Gastrocnemius medialis (tissue), 4 donors: Measurements from ENCODE around the gene PDCD2L. TPM values are rescaled to one million over a fixed set of nuclear protein-coding genes. Genes with fewer than 3 reads are reported as not detected.
"Not testable (repeated sequence)": the region's sequence is repeated elsewhere in the genome, so short reads cannot be mapped to it uniquely, and the experiment has no call there.

ENCODE experiments used
- ATAC-seq, 2 donors: fragments of 150-250 bp; one replicate each; pipeline ENCODE4 v1.9.1; 2016
- DNase-seq, 2 donors: peaks; one replicate each; pipeline ENCODE4 v3.0.0-alpha.2; 2019
- H3K27ac ChIP-seq, 4 donors: fragments of 200-600 bp; sonication (generic); 1 replicate in 1 of 4; 2 replicates in 3 of 4; pipeline ENCODE4 v1.5.1; 2016 to 2018; ENCODE audit warnings: mild to moderate bottlenecking in 2 of 4, moderate library complexity in 1 of 4
- H3K27me3 ChIP-seq, 3 donors: fragments of 200-600 bp; sonication (generic) in 2 of 3; 1 replicate in 1 of 3; 2 replicates in 2 of 3; pipeline versions ENCODE4 v1.5.1 to v1.6.0; 2016 to 2019; ENCODE audit warnings: mild to moderate bottlenecking in 1 of 3, moderate library complexity in 1 of 3
- H3K36me3 ChIP-seq, 2 donors: fragments of 200-600 bp; sonication (generic) in 1 of 2; one replicate each; pipeline ENCODE4 v1.5.1; 2017 to 2018
- H3K4me1 ChIP-seq, 2 donors: fragments of 200-600 bp; sonication (generic) in 1 of 2; one replicate each; pipeline ENCODE4 v1.5.1; 2016 to 2017; ENCODE audit warnings: mild to moderate bottlenecking in 2 of 2
- H3K4me3 ChIP-seq, 4 donors: fragments of 200-600 bp; sonication (generic) in 3 of 4; 1 replicate in 1 of 4; 2 replicates in 3 of 4; pipeline ENCODE4 v1.5.1; 2016 to 2019; ENCODE audit warnings: mild to moderate bottlenecking in 2 of 4
- H3K9me3 ChIP-seq, 3 donors: fragments of 200-600 bp; sonication (generic) in 2 of 3; 1 replicate in 1 of 3; 2 replicates in 2 of 3; pipeline ENCODE4 v1.5.1; 2016 to 2019
- CTCF ChIP-seq, 5 experiments: fragments of 450-650 bp in 3 of 5; fragments of 200-600 bp in 2 of 5; sonication (generic) in 2 of 5; IDR thresholded peaks in 4 of 5; conservative IDR thresholded peaks in 1 of 5; 1 replicate in 4 of 5; 2 replicates in 1 of 5; pipeline ENCODE4 v1.5.1; 2016 to 2019; ENCODE audit warnings: antibody characterized with exemption in 5 of 5, mild to moderate bottlenecking in 3 of 5, moderate library complexity in 3 of 5
- POLR2A ChIP-seq, 2 donors: fragments of 450-650 bp; IDR thresholded peaks; one replicate each; pipeline ENCODE4 v1.6.1; 2017; ENCODE audit warnings: antibody characterized with exemption in 2 of 2, mild to moderate bottlenecking in 2 of 2, moderate library complexity in 2 of 2
- in situ Hi-C, 4 donors: fragments of 200-750 bp; cut with MboI; loops; one replicate each; pipeline versions ENCODE4 v1.15.0 to v1.8.0; 2017; ENCODE audit warnings: low sequenced_read_pairs in 4 of 4
- intact Hi-C: fragments of 100-400 bp; cut with DNase I; formaldehyde crosslinking; loops from one replicate; pipeline ENCODE4 v1.15.1; 2023; ENCODE audit warnings: low total_unique reads
- total RNA-seq, 4 donors: library from RNA; depleted of rRNA; stranded (reverse); fragments of >200 nt; gene quantifications; one replicate each; pipeline versions ENCODE4 v1.1.0 to v1.2.3, GENCODE V29; 2016

PDCD2L gene
- total RNA-seq, 4 donors from 2014 or later, result 18.1 to 49.8 (median 25.1) TPM

- in situ Hi-C loops, result no loop called here
- Histone ChIP-seq H3K9me3 (no peaks in the 10 kb centered on the region), H3K36me3 (peaks cover 0 to 70% of the 10 kb centered on the region in 2 donors), H3K27ac (peak overlapping the region in 2 of 4 donors; percentile 14 to 32), H3K4me3 (no peak overlapping the region), H3K4me1 (peaks cover 23% of the 10 kb centered on the region in 2 donors), H3K27me3 (no peaks in the 10 kb centered on the region)
- intact Hi-C loops, result no loop called here
- ATAC-seq, result no peak
- DNase-seq, result no peak
- TF ChIP-seq CTCF (IDR thresholded peaks at IDR 0.05 in 4 of 5, conservative IDR thresholded peaks at IDR 0.05 in 1 of 5), result no peak
- no peak for TF ChIP-seq POLR2A (IDR thresholded peaks at IDR 0.05)
These were observed 50.5 kb downstream of the PDCD2L start for GRCh38 chr19:34454685-34455084.

GRCh38 chr19:34455783-34456480, 51.7 kb downstream of the PDCD2L start:
- H3K27ac ChIP-seq, result peak overlapping the region; percentile 80 to 92 (median 87)

GRCh38 chr19:34457446-34457845, 53.2 kb downstream of the PDCD2L start:
- no peak for DNase-seq
- no peak for TF ChIP-seq CTCF (IDR thresholded peaks at IDR 0.05 in 4 of 5, conservative IDR thresholded peaks at IDR 0.05 in 1 of 5)
- no peak for TF ChIP-seq POLR2A (IDR thresholded peaks at IDR 0.05)
- intact Hi-C loops, result no loop called here
- Histone ChIP-seq H3K4me3 (no peak overlapping the region), H3K27me3 (no peaks in the 10 kb centered on the region), H3K4me1 (peaks cover 49% of the 10 kb centered on the region in 2 donors), H3K27ac (peak overlapping the region; percentile 80 to 92 (median 87)), H3K36me3 (peaks cover 0 to 63% of the 10 kb centered on the region in 2 donors), H3K9me3 (no peaks in the 10 kb centered on the region)
- in situ Hi-C loops, result no loop called here
- ATAC-seq, result no peak

More at GRCh38 chr19:34455783-34456480, 51.7 kb downstream of the PDCD2L start:
- peaks cover 0 to 71% of the 10 kb centered on the region in 2 donors for H3K36me3 ChIP-seq
- H3K27me3 ChIP-seq, H3K4me3 ChIP-seq, H3K9me3 ChIP-seq, DNase-seq, intact Hi-C loops, in situ Hi-C loops, ATAC-seq: not testable (repeated sequence)
- peaks cover 35 to 36% of the 10 kb centered on the region in 2 donors for H3K4me1 ChIP-seq

GRCh38 chr19:34458677-34459076, 54.5 kb downstream of the PDCD2L start:
- no peaks in the 10 kb centered on the region for H3K27me3 ChIP-seq
- in situ Hi-C loops (no loop called here), intact Hi-C loops (no loop called here)
- peaks cover 0 to 61% of the 10 kb centered on the region in 2 donors for H3K36me3 ChIP-seq
- no peak for TF ChIP-seq POLR2A (IDR thresholded peaks at IDR 0.05)
- no peak for TF ChIP-seq CTCF (IDR thresholded peaks at IDR 0.05 in 4 of 5, conservative IDR thresholded peaks at IDR 0.05 in 1 of 5)
- H3K4me1 ChIP-seq, result peaks cover 51 to 56% of the 10 kb centered on the region in 2 donors
- no peaks in the 10 kb centered on the region for H3K9me3 ChIP-seq
- no peak overlapping the region for H3K4me3 ChIP-seq
- peak in 1 of 2 donors; percentile 37 for DNase-seq
- H3K27ac ChIP-seq, result peak overlapping the region; percentile 86 to 92 (median 89)
- ATAC-seq, result peak; percentile 32 to 33

- Histone ChIP-seq H3K27me3 (no peaks in the 10 kb centered on the region), H3K9me3 (no peaks in the 10 kb centered on the region), H3K4me3 (no peak overlapping the region), H3K4me1 (peaks cover 51 to 56% of the 10 kb centered on the region in 2 donors), H3K27ac (peak overlapping the region; percentile 86 to 92 (median 89)), H3K36me3 (peaks cover 0 to 61% of the 10 kb centered on the region in 2 donors)
- DNase-seq, result no peak
- ATAC-seq, result no peak
- intact Hi-C loops, result no loop called here
- in situ Hi-C loops, result no loop called here
- TF ChIP-seq CTCF (IDR thresholded peaks at IDR 0.05 in 4 of 5, conservative IDR thresholded peaks at IDR 0.05 in 1 of 5) (no peak), POLR2A (IDR thresholded peaks at IDR 0.05) (no peak)
These were observed 55.4 kb downstream of the PDCD2L start for GRCh38 chr19:34459614-34460013.
